ENCODE measurements around the gene EOGT. TPM values are rescaled to one million over a fixed set of nuclear protein-coding genes. Genes with fewer than 3 reads are reported as not detected.

Gene EOGT
- total and polyA plus RNA-seq, 9 donors = 12.9 to 19.9 (median 17.5) TPM

GRCh38 chr3:68972358-68972979, 41.0 kb downstream of the EOGT start:
- Histone ChIP-seq H3K27me3 (ENCODE audit: control insufficient read depth, insufficient read depth, low read length) (no peaks in the 10 kb centered on the region), H3K27ac (ENCODE audit: low read length) (no peak overlapping the region), H3K36me3 (ENCODE audit: control insufficient read depth, insufficient read depth, low read length) (peaks cover 3% of the 10 kb centered on the region), H3K4me3 (ENCODE audit: low read length) (no peak overlapping the region), H3K9me3 (replicated peaks; ENCODE audit: control insufficient read depth, low read depth, low read length) (no peaks in the 10 kb centered on the region), H3K4me1 (ENCODE audit: control insufficient read depth, insufficient read depth, low read length) (no peaks in the 10 kb centered on the region)
- WGBS (ENCODE audit: insufficient coverage) = 34% methylated on average over 5 of the region's 11 CpGs
- peak; percentile 52 for DNase-seq

DNA sequence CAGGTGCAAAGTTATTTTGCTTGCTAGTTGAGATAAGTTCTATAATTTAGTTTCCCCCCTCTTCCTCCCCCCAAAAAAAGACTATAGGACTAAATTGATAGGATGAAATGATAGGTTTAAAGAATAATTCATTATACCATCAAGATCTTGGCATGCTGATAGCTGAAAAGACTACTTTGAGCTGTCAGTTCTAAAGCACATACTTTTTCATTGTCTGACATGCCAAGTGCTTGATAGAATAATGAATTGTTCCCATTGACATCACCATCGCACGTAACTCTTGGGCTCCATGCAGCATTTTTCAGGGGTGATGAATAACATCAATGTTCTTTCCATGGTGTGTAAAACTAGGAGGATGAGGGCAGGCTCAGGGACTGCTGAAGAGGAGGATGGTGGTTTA, 48.8 kb downstream of the EOGT start:
- H3K27ac ChIP-seq (ENCODE audit: low read length) = no peak overlapping the region
- no peaks in the 10 kb centered on the region for H3K9me3 ChIP-seq (replicated peaks; ENCODE audit: control insufficient read depth, low read depth, low read length)
- H3K4me1 ChIP-seq (ENCODE audit: control insufficient read depth, insufficient read depth, low read length) = peaks cover 3% of the 10 kb centered on the region
- no peaks in the 10 kb centered on the region for H3K27me3 ChIP-seq (ENCODE audit: control insufficient read depth, insufficient read depth, low read length)
- WGBS (ENCODE audit: insufficient coverage) = 58% methylated on average over 2 of the region's 2 CpGs
- no peaks in the 10 kb centered on the region for H3K36me3 ChIP-seq (ENCODE audit: control insufficient read depth, insufficient read depth, low read length)
- no peak for DNase-seq
- no peak overlapping the region for H3K4me3 ChIP-seq (ENCODE audit: low read length)

GRCh38 chr3:68963891-68964290, 49.6 kb downstream of the EOGT start:
- no CpG with 5 or more reads among the region's 5 CpGs for WGBS (ENCODE audit: insufficient coverage)
- no peaks in the 10 kb centered on the region for H3K9me3 ChIP-seq (replicated peaks; ENCODE audit: control insufficient read depth, low read depth, low read length)
- H3K36me3 ChIP-seq (ENCODE audit: control insufficient read depth, insufficient read depth, low read length) = no peaks in the 10 kb centered on the region
- DNase-seq = peak; percentile 57
- H3K4me1 ChIP-seq (ENCODE audit: control insufficient read depth, insufficient read depth, low read length) = peaks cover 3% of the 10 kb centered on the region
- H3K27me3 ChIP-seq (ENCODE audit: control insufficient read depth, insufficient read depth, low read length) = no peaks in the 10 kb centered on the region
- peak overlapping the region; percentile 55 for H3K27ac ChIP-seq (ENCODE audit: low read length)
- H3K4me3 ChIP-seq (ENCODE audit: low read length) = no peak overlapping the region

DNA sequence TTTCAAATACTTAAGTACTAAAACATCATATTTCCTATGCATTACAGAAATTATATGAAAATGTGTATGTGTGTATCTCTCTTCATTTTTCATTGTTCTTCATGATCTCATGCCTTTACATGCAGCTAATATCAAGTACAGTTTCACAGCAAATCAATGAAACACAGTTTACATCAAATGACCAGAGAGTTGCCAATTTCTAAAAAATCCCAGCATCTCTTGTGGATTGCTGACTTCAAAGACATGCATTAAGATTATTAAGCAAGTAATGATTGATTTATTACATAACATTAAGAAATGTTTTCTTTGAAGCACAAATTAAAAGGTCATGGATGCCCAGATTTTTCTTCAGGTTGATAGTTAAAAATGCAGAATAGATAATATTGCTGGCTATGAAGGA, 50.1 kb downstream of the EOGT start:
- no peaks in the 10 kb centered on the region for H3K27me3 ChIP-seq (ENCODE audit: control insufficient read depth, insufficient read depth, low read length)
- no peak overlapping the region for H3K4me3 ChIP-seq (ENCODE audit: low read length)
- no peak for DNase-seq
- H3K4me1 ChIP-seq (ENCODE audit: control insufficient read depth, insufficient read depth, low read length) = peaks cover 3% of the 10 kb centered on the region
- no peaks in the 10 kb centered on the region for H3K36me3 ChIP-seq (ENCODE audit: control insufficient read depth, insufficient read depth, low read length)
- peak overlapping the region; percentile 20 for H3K27ac ChIP-seq (ENCODE audit: low read length)
- no peaks in the 10 kb centered on the region for H3K9me3 ChIP-seq (replicated peaks; ENCODE audit: control insufficient read depth, low read depth, low read length)

DNA sequence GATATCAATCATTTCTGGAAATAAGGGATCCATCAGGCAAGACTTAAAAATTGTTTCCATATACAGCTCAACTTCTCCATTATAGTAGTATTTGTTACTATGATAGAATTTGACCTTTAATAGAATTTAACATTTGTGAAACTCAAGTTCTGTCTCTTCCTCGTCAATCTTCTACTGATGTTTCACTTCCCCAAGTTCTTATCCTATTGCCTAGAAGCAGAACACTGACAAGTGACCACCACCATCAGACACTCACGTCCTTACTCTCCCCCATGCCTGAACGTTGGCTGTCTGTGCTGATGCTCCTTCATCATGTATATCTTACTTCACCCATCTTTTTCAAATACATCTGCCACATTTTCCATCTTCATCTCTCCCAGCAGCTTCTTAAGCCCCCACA, 54.6 kb downstream of the EOGT start:
- WGBS (ENCODE audit: insufficient coverage) = 85% methylated on average over 3 of the region's 3 CpGs

GRCh38 chr3:68957895-68958294, 55.6 kb downstream of the EOGT start:
- H3K27me3 ChIP-seq (ENCODE audit: control insufficient read depth, insufficient read depth, low read length) = peaks cover 4% of the 10 kb centered on the region
- no peaks in the 10 kb centered on the region for H3K9me3 ChIP-seq (replicated peaks; ENCODE audit: control insufficient read depth, low read depth, low read length)
- DNase-seq = no peak
- no peak overlapping the region for H3K27ac ChIP-seq (ENCODE audit: low read length)
- 100% methylated on average over 1 of the region's 3 CpGs for WGBS (ENCODE audit: insufficient coverage)
- no peaks in the 10 kb centered on the region for H3K4me1 ChIP-seq (ENCODE audit: control insufficient read depth, insufficient read depth, low read length)
- no peaks in the 10 kb centered on the region for H3K36me3 ChIP-seq (ENCODE audit: control insufficient read depth, insufficient read depth, low read length)
- H3K4me3 ChIP-seq (ENCODE audit: low read length) = no peak overlapping the region

More for the DNA sequence above, 54.6 kb downstream of the EOGT start:
- DNase-seq = no peak
- Histone ChIP-seq H3K4me3 (ENCODE audit: low read length) (no peak overlapping the region), H3K9me3 (replicated peaks; ENCODE audit: control insufficient read depth, low read depth, low read length) (no peaks in the 10 kb centered on the region), H3K27me3 (ENCODE audit: control insufficient read depth, insufficient read depth, low read length) (peaks cover 4% of the 10 kb centered on the region), H3K4me1 (ENCODE audit: control insufficient read depth, insufficient read depth, low read length) (peaks cover 1% of the 10 kb centered on the region), H3K36me3 (ENCODE audit: control insufficient read depth, insufficient read depth, low read length) (no peaks in the 10 kb centered on the region), H3K27ac (ENCODE audit: low read length) (no peak overlapping the region)

DNA sequence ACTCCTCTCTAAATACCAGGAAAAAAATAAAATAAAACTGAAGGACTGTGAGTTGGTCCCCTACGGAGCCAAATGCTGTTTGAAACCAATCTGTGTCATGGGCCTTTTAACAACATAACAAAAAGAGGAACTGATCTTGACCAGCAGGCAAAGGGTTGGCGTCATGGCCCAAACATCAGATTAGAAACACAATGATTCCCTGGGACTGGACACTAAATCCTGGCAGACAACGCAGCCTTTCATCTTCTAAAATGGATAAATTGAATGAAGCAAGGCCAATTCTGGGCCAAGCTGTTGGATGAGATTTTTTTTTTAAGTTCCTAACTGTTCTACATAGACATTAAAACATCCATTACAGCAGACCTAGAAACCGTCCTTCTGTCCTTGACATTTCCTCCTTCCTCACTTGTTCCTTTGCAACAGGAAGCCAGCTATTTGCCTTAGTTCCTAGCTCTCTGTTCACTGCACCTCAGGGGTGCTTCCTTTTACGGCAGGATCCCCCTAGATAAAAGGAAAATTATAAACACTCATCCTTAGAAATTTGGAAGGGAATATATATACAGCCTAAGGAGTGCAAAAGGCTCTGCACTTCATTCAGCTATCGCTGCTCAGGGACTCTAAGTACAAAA, 59.6 kb downstream of the EOGT start:
- Histone ChIP-seq H3K27me3 (ENCODE audit: control insufficient read depth, insufficient read depth, low read length) (peaks cover 4% of the 10 kb centered on the region), H3K4me3 (ENCODE audit: low read length) (no peak overlapping the region), H3K9me3 (replicated peaks; ENCODE audit: control insufficient read depth, low read depth, low read length) (no peaks in the 10 kb centered on the region), H3K36me3 (ENCODE audit: control insufficient read depth, insufficient read depth, low read length) (no peaks in the 10 kb centered on the region), H3K27ac (ENCODE audit: low read length) (no peak overlapping the region), H3K4me1 (ENCODE audit: control insufficient read depth, insufficient read depth, low read length) (no peaks in the 10 kb centered on the region)
- WGBS (ENCODE audit: insufficient coverage) = 40% methylated on average over 3 of the region's 6 CpGs
- DNase-seq = no peak

DNA sequence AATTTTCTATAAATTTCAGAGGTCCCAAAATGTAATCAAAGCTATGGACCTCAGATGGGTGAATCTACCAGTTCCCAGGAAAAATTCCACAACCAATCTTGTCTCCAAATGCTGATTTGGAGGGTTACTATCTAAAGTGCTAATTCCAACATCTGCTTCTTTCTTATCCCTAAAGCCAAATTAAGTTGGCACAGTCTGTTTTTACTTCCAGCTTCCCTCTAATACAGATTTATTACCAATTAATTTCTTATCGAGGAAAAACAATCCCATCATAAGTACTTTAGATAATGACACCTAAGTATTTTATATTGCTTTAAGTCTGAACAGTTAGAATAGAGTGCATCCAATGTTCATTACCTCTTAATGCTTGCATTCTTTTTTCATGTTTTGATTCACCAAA, 68.3 kb downstream of the EOGT start:
- Histone ChIP-seq H3K4me1 (ENCODE audit: control insufficient read depth, insufficient read depth, low read length) (no peaks in the 10 kb centered on the region), H3K4me3 (ENCODE audit: low read length) (no peak overlapping the region), H3K27ac (ENCODE audit: low read length) (no peak overlapping the region), H3K36me3 (ENCODE audit: control insufficient read depth, insufficient read depth, low read length) (no peaks in the 10 kb centered on the region), H3K9me3 (replicated peaks; ENCODE audit: control insufficient read depth, low read depth, low read length) (no peaks in the 10 kb centered on the region), H3K27me3 (ENCODE audit: control insufficient read depth, insufficient read depth, low read length) (no peaks in the 10 kb centered on the region)
- no CpG with 5 or more reads among the region's 1 CpG for WGBS (ENCODE audit: insufficient coverage)
- DNase-seq = no peak

- Histone ChIP-seq H3K4me3 (ENCODE audit: low read length) (no peak overlapping the region), H3K9me3 (replicated peaks; ENCODE audit: control insufficient read depth, low read depth, low read length) (no peaks in the 10 kb centered on the region), H3K36me3 (ENCODE audit: control insufficient read depth, insufficient read depth, low read length) (no peaks in the 10 kb centered on the region), H3K27ac (ENCODE audit: low read length) (no peak overlapping the region), H3K27me3 (ENCODE audit: control insufficient read depth, insufficient read depth, low read length) (no peaks in the 10 kb centered on the region), H3K4me1 (ENCODE audit: control insufficient read depth, insufficient read depth, low read length) (no peaks in the 10 kb centered on the region)
- DNase-seq = no peak
- no CpG with 5 or more reads among the region's 1 CpG for WGBS (ENCODE audit: insufficient coverage)
These were observed 69.6 kb downstream of the EOGT start for GRCh38 chr3:68943753-68944500.

DNA sequence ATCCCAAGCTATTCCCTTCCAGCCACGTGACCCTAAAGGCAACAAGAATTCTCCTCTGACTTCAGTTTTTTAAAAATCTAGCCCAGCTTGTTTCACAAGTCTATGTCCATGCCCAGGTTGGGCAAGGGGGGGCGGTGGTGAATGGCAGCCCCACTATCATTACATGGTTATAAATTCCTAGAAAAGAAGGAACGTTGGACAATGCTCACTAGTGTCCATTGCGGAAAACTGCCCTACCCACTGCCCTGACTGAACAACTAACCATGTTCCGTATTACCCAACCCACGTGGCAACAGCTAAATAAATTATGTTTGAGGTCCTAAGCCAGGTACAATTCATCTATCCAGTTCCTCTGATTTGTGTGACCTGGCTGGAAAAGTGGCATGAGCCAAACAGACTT, 72.4 kb downstream of the EOGT start:
- no peaks in the 10 kb centered on the region for H3K4me1 ChIP-seq (ENCODE audit: control insufficient read depth, insufficient read depth, low read length)
- no peak for DNase-seq
- no peaks in the 10 kb centered on the region for H3K36me3 ChIP-seq (ENCODE audit: control insufficient read depth, insufficient read depth, low read length)
- no peak overlapping the region for H3K27ac ChIP-seq (ENCODE audit: low read length)
- no peaks in the 10 kb centered on the region for H3K9me3 ChIP-seq (replicated peaks; ENCODE audit: control insufficient read depth, low read depth, low read length)
- no CpG with 5 or more reads among the region's 6 CpGs for WGBS (ENCODE audit: insufficient coverage)
- no peak overlapping the region for H3K4me3 ChIP-seq (ENCODE audit: low read length)
- H3K27me3 ChIP-seq (ENCODE audit: control insufficient read depth, insufficient read depth, low read length) = no peaks in the 10 kb centered on the region
